Activated CD4-positive, alpha-beta T cell treated with anti-CD3 and anti-CD28 coated beads for 4 hours (primary cell): Measurements from ENCODE around the gene RFX4.
"Not testable (repeated sequence)": the region's sequence is repeated elsewhere in the genome, so short reads cannot be mapped to it uniquely, and the experiment has no call there.

Experiments used
- DNase-seq, 2 donors: peaks; one replicate each; pipeline ENCODE4 v3.0.0-alpha.2; 2020

Gene RFX4

DNA sequence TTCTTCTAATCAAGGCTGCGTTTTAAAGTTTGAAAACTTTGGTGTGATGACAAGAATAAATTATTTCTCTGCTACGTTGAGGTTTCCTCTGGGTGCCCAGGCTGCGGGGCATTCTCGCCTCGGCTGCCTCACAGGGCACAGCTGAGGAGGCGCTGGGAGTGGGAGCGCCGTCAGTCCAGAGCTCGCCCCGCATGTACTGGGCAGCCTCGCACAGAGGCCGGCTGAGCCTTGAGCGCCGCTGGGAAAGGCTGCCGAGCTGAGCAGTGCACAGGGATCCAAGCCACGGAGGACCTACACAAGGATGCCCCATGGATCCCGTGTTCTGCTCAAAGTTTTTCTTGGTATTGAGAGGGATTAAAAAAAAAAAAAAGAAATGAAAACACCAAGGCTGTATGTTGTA, 11.6 kb downstream of the RFX4 start:
- no peak for DNase-seq

DNA sequence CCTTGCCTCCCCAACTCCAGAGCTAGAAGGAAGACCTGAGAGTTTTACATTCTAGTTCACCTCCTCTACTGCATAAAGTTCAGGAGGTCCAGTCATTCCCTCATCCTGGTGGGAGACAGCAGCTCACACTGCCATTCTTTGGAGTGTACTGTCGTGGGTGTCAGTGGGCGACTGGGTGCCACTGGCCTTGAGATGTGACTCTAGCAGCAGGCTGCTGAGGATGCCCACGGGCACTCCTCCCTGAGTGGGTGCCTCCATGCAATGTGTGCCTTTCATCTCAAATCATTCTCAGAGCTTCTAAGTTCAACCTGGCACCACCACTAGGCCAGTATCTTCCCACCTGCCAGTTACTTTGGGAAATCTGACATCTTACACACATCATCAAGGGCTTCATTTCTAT, 12.5 kb downstream of the RFX4 start:
- DNase-seq = no peak

GRCh38 chr12:106598003-106598402, 15.2 kb downstream of the RFX4 start:
- no peak for DNase-seq

GRCh38 chr12:106599302-106599701, 16.5 kb downstream of the RFX4 start:
- no peak for DNase-seq

- no peak for DNase-seq
These were observed 17.7 kb downstream of the RFX4 start for GRCh38 chr12:106600503-106600902.

- DNase-seq = no peak
These were observed 18.2 kb downstream of the RFX4 start for GRCh38 chr12:106601031-106601430.

DNA sequence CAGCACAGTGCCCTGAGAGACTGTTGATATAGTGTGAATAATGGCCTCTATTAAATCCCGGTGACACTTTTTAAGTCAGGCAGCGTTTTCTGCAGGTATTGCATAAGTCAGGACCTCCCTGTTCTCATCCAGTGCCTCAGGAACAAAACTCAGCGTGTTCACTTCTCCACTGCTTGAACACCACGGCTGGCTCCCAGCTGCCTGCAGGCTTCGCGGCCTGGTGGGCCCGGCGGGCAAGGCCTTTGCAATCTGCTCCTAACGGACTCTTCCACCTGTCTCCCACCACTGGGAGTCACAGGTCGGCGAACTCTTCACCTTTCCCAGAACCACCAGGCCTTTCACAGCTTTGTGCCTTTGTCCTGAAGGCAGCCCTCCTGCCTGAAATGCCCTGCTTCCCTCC, 18.7 kb downstream of the RFX4 start:
- DNase-seq = no peak

DNA sequence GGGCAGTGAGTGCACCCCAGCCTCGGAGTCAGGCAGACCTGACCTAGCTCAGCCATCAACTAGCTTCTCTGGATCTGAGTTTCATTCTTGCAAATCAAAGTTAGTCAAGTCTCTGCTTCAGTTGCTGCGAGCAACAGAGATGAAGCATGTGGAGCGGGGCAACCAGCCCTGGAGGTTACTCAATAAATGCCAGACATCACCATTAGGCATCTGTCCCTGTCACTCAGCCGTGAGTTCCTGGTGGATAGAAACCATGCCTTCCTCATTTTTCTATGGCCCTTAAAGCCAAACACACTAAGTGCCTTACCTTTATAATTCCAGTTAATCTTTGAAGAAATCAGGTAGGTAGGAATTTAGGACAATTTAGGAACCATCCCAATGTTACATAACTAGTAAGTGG, 19.3 kb downstream of the RFX4 start:
- DNase-seq = no peak

DNA sequence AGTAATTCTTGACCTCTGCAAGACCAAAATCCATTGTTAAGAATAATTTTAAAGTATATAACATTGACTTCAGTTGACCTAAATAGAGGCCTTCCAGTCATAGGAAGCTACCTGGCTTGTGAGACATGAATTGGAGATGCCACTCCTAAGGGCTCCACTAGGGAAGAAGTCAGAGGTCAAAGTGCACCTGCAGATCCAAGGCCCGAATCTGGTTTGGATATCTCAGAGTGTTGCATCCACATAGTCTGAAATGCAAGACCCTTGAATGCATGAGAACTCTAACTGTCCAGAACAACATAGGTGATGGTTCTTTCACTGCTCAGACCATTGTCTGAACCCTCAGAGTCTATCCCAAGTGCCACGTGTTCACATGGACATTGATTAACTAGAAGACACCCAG, 22.4 kb downstream of the RFX4 start:
- no peak for DNase-seq

- not testable (repeated sequence) for DNase-seq
These were observed 37.8 kb downstream of the RFX4 start for GRCh38 chr12:106620588-106620987.

DNA sequence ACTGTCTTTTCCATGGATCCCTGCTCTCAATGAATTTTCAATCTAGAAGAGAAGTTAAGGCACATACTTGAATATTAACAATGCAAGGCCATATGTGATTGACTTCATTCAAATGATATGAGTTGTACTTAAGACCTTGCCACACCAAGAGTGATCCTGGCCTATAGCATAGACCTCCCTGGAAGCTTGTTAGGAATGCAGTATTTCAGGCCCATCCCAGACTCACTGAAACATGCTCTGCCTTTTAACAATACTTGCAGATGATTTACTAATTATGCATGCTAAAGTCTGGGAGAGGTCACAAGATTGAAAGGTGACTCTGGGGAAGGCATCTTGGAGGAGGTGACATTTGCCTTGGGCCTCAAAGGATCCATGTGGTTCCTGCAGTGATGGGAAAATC, 43.2 kb downstream of the RFX4 start:
- no peak for DNase-seq

GRCh38 chr12:106629797-106630659, 47.2 kb downstream of the RFX4 start:
- DNase-seq = no peak

GRCh38 chr12:106631150-106631549, 48.3 kb downstream of the RFX4 start:
- DNase-seq = no peak

DNA sequence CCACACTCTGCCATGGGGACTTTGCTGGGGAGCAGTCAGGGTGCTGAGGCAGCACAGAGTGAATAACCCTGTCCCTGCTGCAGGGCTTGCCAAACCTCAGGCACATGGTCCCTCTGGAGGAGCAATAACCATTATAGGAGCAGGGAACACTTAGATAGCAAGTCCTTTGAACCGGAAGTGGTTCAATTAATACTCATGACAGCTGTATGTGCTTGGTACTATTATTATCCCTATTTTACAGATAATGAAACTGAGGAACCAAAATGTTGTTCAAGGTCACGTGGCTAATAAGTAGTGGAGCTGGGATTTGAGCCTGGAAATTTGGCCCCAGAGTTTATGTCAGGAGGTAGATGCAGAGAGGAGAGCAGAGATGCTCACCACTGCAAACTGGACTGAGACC, 49.0 kb downstream of the RFX4 start:
- DNase-seq = no peak

DNA sequence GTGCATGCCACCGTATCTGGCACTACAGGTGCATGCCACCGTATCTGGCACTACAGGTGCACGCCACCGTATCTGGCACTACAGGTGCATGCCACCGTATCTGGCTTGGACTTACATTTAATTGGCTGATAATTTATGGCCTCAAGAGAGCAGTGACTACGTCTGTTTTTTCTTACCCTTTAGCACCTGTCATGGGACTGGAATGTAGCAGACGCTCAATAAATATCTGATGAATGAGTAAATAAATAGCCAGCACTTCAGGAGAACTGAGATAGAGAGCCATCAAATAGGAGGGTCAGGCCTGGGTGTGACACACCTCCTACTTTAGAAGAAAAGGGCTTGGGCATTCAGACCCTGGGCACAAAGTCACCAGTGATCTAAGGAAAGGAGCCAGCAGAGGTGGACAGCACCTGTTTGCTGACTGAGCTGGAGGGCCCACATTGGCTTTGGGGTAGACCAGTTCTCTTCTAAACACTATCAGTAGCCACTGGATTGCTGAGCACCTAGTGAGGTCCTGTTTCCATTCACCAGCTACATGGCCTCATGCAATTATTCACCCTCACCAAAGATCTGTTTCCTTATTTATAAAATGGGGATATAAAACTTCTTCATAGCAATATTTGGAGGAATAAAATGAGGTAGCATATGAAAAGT, 50.1 kb downstream of the RFX4 start:
- DNase-seq = no peak

- no peak for DNase-seq
These were observed 50.6 kb downstream of the RFX4 start for GRCh38 chr12:106633451-106633823.

DNA sequence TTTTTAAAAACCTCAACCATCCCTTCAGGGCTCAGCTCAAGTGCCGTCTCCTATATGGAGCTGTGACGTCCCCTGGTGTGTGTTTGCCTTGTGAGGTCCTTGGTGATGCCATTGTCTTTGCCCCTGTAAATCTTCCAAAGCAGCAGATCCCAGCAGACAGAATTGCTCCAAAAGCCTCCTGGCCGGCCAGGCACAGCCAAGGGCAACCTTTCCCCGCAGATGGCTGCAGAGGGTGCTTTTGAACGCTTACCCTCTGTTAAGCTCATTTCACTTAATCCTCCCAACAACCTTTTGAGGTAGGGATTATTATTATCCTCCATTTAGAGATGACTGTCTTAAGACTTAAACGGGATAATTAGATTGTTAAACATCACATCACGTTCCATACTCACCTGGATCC, 51.4 kb downstream of the RFX4 start:
- no peak for DNase-seq

DNA sequence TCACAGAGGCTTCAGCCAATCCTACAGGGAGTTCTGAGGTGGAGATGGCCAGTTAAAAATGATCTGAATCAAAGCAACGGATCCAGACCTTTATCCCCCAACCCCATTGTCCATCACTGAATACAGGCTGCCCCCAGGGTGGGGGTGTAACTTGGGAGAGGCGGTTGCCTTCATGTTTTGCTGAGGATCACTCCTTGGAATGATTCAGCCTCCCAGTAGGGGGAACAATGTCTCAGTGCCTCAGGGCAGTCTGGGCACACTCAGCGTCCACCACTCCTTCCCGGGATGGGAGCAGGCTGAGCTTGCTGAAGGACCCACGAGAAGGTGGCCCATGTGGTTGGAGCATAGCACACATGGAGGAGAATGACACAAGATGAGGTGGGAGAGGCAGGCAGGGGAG, 60.2 kb downstream of the RFX4 start:
- no peak for DNase-seq

GRCh38 chr12:106644335-106645073, 61.7 kb downstream of the RFX4 start:
- DNase-seq = no peak

- no peak for DNase-seq
These were observed 62.2 kb downstream of the RFX4 start for GRCh38 chr12:106645074-106645421.

DNA sequence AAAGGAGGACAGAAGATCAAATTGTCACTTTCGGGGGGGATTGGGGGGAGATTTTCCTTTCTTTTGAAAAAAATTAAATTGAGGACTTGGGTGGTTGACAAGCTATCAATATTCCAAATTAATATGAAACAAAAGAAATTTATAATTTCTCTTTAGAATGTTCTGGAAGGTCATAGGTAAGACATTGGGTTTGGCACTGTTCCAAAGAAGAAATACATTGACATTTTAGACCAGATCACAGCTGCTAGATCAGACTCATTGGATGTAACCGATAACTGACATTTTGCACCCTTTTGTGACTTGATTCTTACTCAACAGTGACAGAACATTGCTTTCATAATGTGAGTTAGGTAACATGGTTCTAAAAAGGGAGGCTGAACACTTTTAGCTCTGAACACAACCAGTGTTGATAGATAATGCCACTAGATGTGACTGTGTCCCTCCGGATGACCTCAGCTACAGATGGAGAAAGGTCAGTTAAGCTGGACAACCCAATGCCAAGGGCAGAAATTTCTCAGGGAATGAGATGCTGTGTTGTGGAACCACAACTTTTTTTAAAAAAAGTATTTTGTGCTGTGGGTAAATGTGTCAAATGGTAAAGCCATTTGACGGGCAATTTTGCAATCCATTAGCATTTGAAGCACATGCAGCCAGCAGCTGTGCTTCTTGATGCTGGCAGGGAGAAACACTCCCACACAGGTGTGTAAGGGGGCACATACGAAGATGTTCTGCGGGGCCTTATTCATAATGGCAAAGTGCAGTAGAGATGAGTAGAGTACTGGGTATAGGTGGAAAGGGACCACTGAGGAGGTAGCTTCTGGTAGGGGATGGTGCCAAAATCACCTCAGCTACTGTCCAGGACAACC, 62.9 kb downstream of the RFX4 start:
- DNase-seq = no peak

- DNase-seq = no peak
These were observed 63.7 kb downstream of the RFX4 start for GRCh38 chr12:106646472-106646871.
